DMS114 treated with DMSO at 0.1 percent for 48 hours (cell line): ENCODE measurements around the gene HIVEP2.

Experiments
- DNase-seq: peaks from one replicate; lab custom pipeline; 2025; ENCODE audit not compliant: unreplicated experiment; lab: John Stamatoyannopoulos, UW

HIVEP2 gene

DNA sequence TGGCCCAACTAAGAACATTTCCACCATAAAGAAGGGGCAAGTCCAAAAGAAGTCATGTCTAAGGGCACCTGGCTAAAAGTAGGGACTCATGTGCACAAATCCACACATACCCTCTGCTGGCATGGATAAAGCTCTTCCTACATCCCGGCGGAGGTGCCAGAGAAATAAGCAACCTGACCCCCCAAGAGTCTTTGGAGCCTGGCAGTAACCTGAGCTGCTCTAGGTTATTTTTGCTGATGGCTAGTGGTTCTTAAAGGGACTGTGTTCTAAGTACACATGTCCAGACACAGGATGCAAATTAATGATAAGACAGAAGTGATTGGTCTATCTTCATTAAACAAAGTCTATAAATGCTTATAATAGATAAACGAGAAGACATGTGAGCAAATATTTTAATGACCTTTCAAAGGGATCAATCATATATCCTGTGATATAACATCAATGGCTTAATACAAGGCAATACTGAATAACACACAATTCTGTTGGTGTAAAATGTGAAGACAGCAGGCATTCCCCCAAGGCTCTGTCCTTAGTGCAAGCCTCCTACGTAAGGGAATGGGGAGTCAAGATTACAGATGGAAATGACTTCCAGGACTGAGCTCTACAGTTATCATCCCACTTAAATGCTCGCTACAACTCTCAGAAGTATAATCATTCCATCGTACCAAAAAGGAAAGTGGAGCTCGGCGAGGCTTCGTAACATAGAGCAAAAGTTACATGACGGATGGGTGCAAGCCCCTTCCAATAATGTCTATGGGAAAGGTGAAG is 52.5 kb downstream of the HIVEP2 start:
- DNase-seq = no peak

DNA sequence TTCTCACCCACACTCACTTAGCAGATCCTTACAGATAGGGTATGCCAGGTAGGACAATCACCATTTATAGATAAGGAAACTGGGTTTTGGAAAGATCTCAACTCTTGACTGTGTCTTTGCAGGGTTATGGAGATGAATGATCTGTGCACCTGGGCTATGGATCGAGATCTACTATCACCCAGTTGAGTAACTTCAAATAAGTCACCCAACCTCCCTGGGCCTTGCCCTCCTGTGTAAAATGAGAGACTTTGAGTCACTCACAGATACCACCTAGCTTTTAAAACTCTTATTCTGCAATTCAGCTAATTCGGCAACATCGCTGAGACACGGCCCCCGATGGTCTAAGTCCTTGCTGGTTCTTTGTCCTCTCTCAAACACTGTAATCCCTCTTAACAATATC is 53.5 kb downstream of the HIVEP2 start:
- DNase-seq = no peak

DNA sequence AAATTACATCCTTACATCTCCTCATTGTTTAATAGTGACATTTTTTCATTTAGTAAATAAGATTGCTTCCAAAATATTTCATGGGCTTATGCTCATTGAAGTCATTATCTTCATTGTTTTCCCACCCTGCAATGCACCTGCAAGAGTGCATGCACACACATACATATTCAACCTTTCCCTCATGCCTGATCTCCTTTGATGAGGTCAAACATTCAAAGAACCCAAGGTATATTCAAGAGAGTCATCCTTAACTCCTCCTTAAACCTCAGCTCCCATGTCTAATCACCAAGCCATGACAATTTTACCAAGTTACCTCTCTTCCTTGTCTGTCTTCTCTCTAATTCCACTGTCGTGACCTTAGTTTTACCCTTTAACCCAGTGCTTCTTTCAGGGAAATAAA is 56.5 kb downstream of the HIVEP2 start:
- DNase-seq = no peak

DNA sequence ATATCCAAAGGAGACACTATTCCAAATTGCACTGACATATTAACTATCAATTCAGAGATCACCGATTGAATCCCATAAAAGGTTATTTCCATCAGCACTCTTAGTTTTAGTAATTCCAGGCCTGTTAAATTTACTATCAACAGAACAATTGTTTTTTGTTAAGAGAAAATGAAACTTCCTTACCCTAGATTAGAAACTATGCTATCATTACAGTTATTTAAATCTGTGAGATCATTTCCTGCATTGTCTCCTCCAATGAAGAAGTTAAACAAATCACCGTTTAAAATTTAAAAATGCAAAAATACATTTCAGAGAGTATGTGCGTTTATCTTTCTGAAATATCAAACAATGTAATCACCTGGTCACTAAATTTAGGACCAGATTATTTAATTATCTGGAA is 57.5 kb downstream of the HIVEP2 start:
- DNase-seq = no peak

DNA sequence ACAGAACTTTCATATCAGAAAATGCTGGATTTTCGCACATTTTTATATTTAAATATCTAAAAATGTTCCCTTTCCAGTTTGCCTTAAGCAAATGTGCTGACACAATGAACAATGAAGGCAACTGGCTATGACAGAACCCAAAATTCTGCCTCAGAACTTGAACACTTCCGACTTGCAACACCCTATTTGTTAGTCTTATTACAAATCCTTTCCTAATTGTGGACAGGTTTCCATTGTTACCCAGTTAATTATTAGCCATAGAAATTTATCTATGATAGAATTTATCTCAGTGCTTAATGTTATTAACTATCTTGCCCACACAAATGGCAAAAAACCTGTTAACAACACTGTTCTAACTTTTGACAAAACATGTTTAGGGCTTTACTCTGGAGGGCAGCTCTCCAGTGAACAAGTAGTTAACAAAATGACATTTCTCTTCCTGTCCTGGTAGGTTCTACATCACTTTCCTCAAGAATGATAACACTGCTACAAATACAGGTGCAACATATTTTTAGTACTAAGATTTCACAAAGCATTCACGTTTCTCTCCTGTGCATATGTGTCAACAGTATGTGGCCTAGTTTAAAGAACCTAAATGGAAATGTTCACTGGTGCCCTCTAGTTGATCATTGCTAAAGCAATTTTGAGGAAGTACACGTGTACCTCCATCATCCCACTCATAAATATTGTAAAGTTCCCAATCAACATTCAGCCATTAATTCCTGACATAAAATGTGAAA is 58.4 kb downstream of the HIVEP2 start:
- DNase-seq = no peak

DNA sequence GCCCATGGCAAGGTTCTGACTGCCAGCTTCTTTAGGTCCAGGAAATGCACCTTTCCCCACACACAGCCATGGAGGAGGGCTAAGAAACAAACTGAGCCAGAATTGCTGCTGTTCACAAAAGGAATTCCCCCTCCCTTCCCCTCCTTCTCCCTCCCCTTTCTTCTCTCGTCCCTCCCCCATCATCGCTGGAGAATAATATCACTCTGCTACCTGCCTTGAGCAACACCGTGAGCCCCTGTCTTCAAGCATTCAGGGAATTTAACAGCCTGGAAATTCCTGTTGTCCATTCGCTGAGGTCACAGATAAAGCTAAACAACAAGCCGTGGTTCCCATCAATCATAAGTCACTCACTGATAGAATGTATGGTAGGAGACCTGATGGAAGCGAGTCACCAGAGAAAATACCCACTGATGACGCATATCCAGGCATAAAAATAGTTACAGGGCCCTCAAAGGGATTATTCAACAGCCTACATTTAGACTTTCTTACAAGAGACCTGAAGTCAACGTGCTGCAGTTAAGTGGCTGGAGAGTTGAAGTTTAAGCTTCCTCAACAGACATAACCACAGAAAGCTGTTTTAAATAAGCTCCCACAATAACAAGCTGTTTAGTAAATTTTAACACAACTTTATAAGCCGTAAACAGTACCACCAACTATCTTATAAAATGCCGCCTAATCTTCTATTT is 59.7 kb downstream of the HIVEP2 start:
- no peak for DNase-seq

DNA sequence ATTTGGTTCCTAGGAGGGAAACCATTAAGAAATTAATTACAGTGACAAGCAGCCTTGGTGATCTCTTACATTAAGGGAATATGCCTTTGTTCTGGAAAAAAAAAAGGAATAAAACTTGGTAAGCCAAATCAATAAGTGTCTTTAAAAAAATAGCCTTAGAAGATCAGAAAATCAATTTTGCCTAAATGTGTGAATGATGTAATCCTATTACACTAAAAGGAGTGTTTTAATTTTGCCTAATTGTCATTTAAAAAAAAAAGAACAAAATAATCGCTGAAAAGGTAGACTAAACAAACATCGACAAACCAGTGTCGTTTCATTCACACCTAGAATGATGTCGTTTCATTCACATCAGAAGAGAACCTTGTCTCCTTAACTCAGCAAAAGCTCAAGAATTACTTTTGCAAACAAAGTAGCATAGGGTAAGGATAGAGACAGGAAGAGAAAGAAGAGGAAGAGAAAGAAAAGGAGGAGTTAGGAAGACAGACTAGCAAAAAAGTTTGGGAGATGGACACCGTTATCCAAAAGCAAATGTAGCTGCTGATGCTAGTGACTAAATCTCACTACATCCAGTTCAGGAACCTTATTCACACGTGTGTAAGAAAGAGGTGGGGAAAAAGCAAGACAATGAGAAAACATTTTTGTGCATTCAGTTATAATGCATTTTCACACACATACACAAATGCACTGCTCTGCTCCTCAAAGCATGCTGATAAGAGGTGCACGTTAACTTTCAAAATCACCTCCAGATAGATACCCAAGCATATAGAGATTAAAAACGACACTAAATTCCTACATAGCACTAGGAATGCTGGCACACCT is 60.6 kb downstream of the HIVEP2 start:
- no peak for DNase-seq

DNA sequence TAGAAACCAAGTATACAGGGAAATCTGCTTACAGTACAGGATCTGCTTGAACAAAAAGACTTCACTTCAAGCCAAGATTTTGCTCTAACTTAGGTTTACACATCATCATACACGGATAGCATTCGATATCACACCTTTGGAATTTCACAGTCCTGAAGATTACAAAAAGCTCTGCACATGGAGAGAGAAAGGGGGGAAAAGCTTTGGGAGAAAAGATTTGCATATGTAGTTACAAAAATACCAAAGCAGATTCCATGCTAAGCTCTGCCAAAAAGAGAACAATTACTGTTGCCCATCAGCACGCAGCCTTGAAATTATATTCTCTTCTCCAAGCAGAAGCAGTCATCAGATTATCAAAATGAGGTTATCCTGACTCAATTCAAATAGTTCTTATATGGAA is 62.0 kb downstream of the HIVEP2 start:
- no peak for DNase-seq

DNA sequence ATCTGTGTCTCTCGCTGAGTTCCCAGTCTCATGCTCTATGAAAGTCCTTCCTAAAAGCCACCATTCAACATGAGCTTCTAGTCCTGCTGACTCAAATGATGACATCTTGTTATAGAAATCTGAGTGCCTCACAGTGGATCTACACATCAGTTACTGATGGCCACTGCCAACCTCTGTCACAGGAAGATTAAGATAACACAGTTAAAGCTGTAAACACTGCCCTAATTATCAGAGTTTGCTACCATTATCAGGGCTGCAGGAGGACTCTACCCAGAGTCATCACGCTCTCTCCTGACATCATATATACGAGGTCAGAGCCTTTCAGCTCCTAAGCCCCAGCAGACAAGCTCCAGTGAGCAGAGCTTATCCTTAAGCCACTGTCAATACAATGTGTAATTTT is 63.2 kb downstream of the HIVEP2 start:
- DNase-seq = no peak

DNA sequence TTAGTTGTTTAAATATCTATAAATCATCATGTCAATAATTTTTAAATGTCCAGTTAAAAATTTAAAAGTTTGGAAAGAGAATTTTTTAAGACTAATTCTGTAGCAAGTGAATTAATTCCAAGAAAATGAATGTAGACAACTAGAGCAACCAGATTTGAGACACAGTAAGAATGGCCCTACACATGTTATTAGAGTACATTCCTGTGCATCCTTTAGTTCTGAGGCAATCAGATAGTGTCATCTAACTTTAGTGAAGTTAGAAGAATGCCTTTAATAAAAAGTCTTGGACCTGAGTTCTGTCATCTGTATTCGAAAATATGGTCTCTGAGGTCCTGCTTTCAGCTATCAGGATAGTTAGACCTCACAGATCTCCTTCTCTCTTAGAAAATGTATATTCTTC is 63.7 kb downstream of the HIVEP2 start:
- DNase-seq = no peak

DNA sequence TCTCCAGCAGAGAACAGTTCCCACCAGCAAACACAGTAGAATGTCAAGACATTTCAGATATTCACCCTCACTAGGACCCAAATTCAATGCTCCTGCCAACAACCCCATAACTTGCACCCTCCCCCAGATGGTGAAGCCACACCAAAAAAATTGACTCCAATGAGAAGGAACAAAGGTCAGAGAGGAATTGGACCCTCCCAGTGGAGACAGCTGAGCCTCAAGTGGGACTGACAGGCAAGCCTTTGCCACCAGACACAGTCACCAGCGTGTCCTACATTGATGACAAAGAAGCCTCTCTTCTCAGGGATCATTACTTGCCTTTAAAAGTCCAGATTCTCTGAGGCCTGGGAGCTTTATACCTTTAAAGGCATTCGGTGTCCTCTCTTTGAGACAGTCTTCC is 64.8 kb downstream of the HIVEP2 start:
- DNase-seq = no peak

DNA sequence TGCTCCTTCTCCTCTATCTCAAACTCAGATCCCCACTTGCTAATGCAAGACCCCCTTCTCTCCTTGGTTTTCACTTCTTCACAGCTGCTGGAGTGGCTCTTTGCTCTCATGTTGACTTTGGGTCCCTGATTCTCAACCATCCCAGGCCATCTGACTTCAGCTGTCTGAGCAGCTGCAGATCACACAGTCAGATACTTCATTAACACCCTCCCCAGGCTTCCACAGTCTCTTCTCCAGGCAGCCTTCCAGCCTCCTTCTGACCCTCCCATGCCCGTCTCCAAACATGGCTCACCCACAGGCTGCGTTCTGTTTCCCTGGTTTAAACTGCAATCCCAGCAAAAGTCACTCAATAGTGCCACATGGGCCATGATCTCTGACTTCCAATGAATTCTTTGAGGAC is 65.4 kb downstream of the HIVEP2 start:
- DNase-seq = no peak

DNA sequence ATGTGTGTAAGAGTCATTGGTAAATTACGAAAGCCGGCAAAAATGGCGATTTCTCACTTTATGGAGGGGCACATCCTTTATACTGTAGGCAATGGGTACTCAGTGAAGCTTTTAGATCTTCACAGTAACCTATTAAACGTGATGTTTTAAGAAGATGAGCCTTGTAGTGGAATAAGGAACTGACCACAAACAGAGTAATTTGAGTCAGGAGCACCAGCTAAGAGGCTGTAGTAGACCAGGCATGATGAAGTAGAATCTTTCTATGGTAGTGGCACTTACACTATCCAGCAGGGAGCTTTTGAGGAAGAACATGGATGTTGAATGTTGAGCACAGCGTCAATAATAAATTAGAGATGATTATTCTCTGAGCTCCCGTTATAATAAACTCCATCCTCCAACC is 65.9 kb downstream of the HIVEP2 start:
- no peak for DNase-seq

DNA sequence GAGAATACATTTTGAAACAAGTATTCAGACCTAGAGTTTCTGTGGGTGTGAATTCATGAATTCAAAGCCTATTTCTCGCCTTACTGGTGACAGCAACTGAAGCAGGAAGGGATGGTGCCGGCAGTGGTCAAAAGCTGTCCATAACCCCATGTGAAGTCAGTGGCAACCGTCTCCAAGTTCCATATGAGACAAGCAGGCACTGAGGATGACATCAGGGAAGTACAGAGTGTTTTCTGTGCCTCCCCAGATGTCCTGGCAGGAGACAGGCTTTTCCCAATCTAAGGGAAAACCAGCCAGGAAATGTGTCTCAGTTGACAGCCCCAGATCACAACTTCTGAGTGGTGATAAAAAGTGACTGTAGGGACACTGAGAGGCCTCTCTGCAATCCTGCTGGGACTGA is 66.6 kb downstream of the HIVEP2 start:
- DNase-seq = no peak

DNA sequence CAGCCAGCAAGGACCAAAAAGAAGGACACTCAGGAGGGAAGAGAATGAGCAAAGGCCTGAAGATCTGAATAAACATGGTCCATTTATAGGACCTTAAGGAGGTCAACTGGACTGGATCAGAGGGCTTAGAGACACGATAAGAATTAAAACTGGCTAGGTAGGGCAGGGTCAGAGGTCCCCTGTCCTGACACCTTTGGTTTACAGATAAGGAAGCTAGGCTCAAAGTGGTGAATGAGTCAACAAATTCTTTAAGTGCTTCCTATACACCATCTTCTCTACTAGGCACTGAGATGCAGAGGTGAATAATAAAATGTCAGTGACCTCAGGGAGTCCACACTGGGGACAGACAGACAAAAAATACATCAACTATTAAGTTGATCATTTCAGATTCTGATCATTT is 70.3 kb downstream of the HIVEP2 start:
- no peak for DNase-seq

DNA sequence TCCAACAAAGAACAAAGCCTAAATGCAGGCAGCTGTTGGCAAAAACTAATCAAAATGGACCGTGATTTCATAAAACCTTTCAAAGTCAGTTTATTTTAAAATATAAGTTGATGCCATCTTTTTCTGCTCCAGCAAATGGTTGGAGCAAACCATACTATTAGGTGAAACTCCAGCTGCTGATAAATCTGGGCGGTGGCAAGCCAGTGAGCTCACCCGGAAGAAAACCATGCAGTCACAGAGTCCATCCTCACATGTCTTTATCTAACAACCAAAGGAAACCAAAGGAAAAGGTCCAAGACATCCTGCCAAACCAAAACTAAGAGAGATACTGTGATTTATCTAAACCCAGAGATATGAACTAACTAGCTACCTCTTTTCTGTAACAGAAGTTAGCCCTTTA is 72.6 kb downstream of the HIVEP2 start:
- DNase-seq = no peak

DNA sequence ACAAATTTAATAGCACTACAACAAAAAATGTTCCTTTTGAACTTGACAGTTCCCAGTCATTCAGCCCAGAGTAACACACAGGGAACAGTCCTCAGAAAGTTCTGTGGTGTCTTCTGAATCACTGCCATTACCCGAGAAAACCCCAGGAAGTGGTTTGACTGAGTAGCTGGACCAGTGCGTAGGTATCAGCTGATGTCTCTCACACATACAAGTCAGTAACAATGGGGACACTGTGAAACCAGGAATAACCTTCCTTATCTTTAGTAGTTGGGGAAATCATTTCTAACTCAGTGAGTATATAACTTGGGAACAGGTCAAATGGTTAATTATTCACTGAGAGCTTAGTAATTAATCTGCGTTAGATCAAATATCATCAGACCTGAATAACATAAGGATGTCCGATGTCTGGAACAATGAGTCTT is 73.1 kb downstream of the HIVEP2 start:
- DNase-seq = no peak

DNA sequence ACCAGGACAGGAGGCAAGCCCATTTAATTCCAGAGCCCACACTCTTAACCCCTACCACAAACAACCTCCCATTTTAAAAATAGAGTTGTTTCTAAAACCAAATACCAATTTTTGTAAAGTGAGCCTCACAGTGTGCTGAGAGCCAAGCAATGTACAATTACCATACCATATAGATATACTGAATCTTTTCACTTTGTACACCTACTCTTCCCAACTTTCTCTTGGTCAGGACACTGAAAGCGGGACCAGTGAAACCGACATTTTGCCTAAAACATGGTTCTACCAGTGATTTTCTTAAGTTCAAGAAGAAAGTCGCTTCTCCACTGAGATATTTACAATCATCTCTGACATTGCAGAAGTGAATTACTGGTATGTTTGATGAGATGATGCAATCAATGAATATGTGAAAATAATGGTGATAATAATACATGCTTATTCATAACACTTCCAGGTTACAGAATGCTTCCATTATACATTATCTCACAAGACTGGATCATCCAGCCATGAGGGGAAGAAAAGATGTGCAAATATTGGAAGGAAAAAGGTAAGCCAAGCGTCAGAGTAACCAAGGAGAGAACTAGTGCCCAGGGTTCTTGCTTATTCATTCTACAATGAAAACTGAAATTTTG is 74.1 kb downstream of the HIVEP2 start:
- DNase-seq = no peak

DNA sequence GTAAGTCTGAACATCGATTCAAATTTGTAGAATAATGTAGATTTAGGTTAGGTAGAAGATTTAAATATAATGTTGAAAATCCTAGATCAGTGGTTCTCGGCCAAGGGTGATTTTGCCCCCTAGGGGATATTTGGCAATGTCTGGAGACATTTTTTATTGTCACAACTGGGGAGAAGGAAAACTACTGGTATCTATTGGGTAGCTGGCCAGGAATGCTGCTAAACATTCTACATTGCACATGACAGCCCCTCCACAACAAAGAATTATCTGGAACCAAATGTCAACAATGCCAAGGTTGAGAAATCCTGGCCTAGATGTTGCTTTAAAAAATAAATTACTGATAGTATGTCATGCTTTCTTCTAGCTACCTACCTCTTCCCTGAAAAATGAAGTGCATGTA is 76.1 kb downstream of the HIVEP2 start:
- DNase-seq = no peak

DNA sequence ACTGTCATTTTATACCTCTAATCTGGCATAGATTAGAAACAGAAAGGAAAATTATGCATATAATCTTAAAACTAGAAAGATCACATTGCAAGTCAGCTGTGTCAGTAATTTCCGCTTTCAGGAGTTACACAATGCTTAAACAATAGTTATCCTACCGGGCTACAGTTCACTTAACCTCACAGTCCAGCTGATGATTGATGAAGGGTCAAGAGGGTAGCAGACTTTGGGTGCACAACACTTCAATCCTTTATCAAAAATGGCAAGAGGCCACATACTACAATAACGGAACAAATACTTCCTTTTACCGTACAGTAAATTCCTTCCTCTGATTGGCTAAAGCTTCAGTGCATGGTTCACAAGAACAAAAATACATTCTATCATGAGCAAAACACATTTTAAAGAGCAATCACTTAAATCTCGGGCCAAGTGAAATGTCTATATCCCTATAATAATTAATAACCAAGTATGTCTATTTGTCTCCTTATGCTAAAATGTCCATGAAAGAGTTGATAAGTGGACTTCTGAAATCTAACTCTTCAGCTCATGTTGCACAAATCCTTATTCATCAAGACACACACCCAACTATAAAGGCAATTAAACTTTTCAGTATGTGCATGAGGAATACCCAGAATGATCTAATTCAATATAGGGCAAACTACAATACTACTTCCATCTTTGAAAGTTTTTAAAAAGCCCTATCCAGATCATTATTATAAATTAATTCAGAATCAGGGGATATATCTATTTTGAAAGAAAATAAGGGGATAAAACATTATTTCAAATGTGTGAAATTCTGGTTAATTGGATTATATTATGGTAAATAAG is 76.8 kb downstream of the HIVEP2 start:
- no peak for DNase-seq
